Chondrocyte (in vitro differentiated cells): ENCODE data around the gene TUBA1A. TPM values are rescaled to one million over a fixed set of nuclear protein-coding genes. Genes with fewer than 3 reads are reported as not detected.

ENCODE experiments used
- DNase-seq: peaks from one replicate; pipeline ENCODE4 v3.0.0; 2021; ENCODE audit warnings: mixed read lengths, low spot score
- H3K27ac Mint-ChIP-seq: one replicate; pipeline ENCODE4 v1.8.0; 2021; ENCODE audit warnings: mild to moderate bottlenecking, moderate library complexity, mixed read lengths; ENCODE audit not compliant: unreplicated experiment
- H3K27me3 Mint-ChIP-seq: 2 replicates; pipeline ENCODE4 v1.8.0; 2021; ENCODE audit warnings: low read depth, mixed read lengths
- H3K36me3 Mint-ChIP-seq: 2 replicates; pipeline ENCODE4 v1.8.0; 2021; ENCODE audit warnings: low read depth, mixed read lengths
- H3K4me1 Mint-ChIP-seq: 2 replicates; pipeline ENCODE4 v1.8.0; 2021; ENCODE audit warnings: low read depth, mild to moderate bottlenecking, mixed read lengths
- H3K4me3 Mint-ChIP-seq: one replicate; pipeline ENCODE4 v1.8.0; 2021; ENCODE audit warnings: mild to moderate bottlenecking, moderate library complexity, mixed read lengths; ENCODE audit not compliant: unreplicated experiment
- H3K9me3 Mint-ChIP-seq: 2 replicates; pipeline ENCODE4 v1.8.0; 2021; ENCODE audit warnings: low read depth, mixed read lengths
- CTCF ChIP-seq: fragments of 200-600 bp; sonication (generic); IDR thresholded peaks from 2 replicates; pipeline ENCODE4 v1.5.0; 2021; ENCODE audit warnings: antibody characterized with exemption, mild to moderate bottlenecking, moderate library complexity
- total RNA-seq: library from RNA; stranded (reverse); gene quantifications from 3 replicates; pipeline ENCODE4 v1.2.1, GENCODE V29; 2021

The TUBA1A gene
- total RNA-seq, 1 donor from 2014 or later, result 437 TPM

DNA sequence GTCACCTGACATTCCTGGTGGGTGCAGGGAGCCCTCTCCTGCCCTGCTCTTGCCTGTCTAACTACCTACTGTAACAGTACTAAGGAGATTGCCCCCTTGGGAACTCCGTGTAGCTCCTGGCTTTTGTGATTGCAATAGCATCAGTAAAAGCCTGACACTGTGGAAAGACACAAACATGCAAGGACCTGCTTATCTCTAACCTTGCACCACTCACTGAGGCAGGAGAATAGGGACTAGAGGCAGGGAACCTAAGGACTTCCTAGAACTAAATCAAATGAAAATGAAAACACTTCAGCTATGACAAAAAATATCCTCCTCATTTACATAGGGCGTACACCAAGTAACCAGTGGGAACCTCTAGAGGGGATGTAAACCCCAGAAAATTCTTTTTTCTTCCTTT is 28.5 kb downstream of the TUBA1A start:
- Mint-ChIP-seq H3K4me3 (no peak overlapping the region), H3K9me3 (no peaks in the 10 kb centered on the region), H3K36me3 (peaks cover 2% of the 10 kb centered on the region), H3K27me3 (no peaks in the 10 kb centered on the region), H3K4me1 (no peaks in the 10 kb centered on the region), H3K27ac (no peak overlapping the region)
- no peak for TF ChIP-seq CTCF
- no peak for DNase-seq

DNA sequence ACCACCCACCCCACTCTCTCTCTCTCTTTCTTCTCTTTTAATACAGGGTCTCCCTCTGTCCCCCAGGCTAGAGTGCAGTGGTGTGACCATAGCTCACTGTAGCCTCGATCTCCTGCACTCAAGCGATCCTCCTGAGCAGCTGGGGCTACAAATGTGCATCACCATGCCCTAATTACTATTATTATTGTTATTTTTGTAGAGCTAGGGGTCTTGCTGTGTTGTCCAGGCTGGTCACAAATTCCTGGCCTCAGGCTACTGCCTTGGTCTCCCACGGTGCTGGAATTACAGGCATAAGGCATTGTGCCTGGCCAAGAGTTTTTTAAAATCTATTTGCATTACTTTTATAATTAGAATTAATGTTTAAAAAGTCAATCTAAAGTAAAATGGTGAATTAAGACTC is 34.7 kb downstream of the TUBA1A start:
- Mint-ChIP-seq H3K9me3 (no peaks in the 10 kb centered on the region), H3K4me1 (no peaks in the 10 kb centered on the region), H3K27me3 (no peaks in the 10 kb centered on the region), H3K27ac (no peak overlapping the region), H3K4me3 (no peak overlapping the region), H3K36me3 (no peaks in the 10 kb centered on the region)
- no peak for DNase-seq
- TF ChIP-seq CTCF, result no peak

- Mint-ChIP-seq H3K36me3 (peaks cover 2% of the 10 kb centered on the region), H3K4me3 (no peak overlapping the region), H3K27ac (no peak overlapping the region), H3K4me1 (no peaks in the 10 kb centered on the region), H3K27me3 (no peaks in the 10 kb centered on the region), H3K9me3 (no peaks in the 10 kb centered on the region)
- no peak for TF ChIP-seq CTCF
- no peak for DNase-seq
These were observed 41.5 kb downstream of the TUBA1A start for GRCh38 chr12:49147384-49147783.

- no peak for DNase-seq
- TF ChIP-seq CTCF, result no peak
- H3K4me1 Mint-ChIP-seq, result no peaks in the 10 kb centered on the region
- no peak overlapping the region for H3K4me3 Mint-ChIP-seq
- H3K9me3 Mint-ChIP-seq, result no peaks in the 10 kb centered on the region
- peaks cover 2% of the 10 kb centered on the region for H3K36me3 Mint-ChIP-seq
- H3K27ac Mint-ChIP-seq, result no peak overlapping the region
- H3K27me3 Mint-ChIP-seq, result no peaks in the 10 kb centered on the region
These were observed 42.5 kb downstream of the TUBA1A start for GRCh38 chr12:49146406-49146805.

DNA sequence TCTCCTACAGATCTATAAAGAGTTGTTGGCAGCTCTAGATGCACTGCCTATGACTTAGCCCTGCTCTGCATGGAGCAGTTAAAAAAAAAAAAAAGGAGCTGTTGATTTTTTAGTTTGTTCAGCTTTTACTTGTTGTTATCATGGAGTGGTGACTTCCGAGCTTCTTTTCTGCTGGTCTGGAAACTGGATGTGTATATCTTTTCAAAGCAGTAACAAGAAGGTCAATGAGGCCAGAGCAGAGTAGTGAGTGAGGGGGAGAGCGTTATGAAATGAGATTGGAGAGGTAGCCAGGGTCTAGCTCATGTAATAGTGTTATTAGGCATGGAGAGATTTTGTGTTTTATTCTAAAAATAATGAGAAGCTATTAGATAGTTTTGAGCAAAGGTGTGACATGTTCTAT is 44.5 kb downstream of the TUBA1A start:
- no peaks in the 10 kb centered on the region for H3K27me3 Mint-ChIP-seq
- no peak overlapping the region for H3K27ac Mint-ChIP-seq
- H3K9me3 Mint-ChIP-seq, result no peaks in the 10 kb centered on the region
- H3K4me1 Mint-ChIP-seq, result no peaks in the 10 kb centered on the region
- TF ChIP-seq CTCF, result no peak
- DNase-seq, result no peak
- peaks cover 2% of the 10 kb centered on the region for H3K36me3 Mint-ChIP-seq
- H3K4me3 Mint-ChIP-seq, result no peak overlapping the region
